GM21381 (cell line): ENCODE results near the gene ZHX3.

ENCODE experiments used
- ATAC-seq: cut with Tn5 transposase; IDR thresholded peaks from one replicate; pipeline ENCODE4 v1.9.1; 2021; ENCODE audit warnings: mild to moderate bottlenecking, moderate library complexity; ENCODE audit not compliant: unreplicated experiment

ZHX3 gene

DNA sequence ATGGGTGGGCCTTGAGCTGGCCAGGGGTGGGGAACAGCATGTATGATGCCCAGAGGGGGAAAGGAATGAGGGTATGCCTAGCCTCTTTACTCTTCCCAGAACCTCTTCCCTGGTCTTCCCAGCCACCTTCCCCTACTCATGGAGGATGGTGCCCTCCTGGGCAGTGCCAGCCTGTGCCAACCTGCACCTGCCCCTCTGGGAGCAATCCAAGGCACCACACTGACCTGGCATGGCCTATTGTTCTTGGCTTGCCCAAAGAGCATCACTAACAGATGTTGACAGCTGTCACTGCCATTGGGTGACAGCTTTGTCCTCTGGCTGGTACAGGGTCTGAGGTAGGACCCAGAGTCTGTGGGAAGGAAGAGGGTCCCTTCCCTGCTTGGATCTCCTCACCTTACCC is 36.0 kb upstream of the ZHX3 start:
- no peak for ATAC-seq

GRCh38 chr20:41352666-41353065 is 35.1 kb upstream of the ZHX3 start:
- ATAC-seq, result no peak

DNA sequence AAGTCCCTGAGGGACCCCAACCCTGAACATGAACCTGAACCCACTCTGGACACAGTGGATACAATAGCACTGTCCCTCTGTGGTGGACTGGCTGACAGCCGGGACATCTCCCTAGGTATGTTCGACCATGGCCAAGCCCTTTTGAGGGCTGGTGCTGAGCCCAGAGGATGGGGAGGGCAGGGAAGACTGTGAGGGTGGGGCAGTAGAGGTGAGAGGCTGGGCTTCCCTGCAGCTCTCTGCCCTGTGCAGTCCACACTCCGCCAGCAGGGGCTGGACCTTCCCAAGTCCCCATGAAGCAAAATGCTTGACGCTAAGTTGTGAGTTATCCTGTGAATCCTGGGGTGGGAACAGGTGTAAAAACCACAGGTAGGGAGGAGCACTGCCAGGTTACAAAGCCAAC is 34.6 kb upstream of the ZHX3 start:
- no peak for ATAC-seq

GRCh38 chr20:41350408-41350962 is 33.0 kb upstream of the ZHX3 start:
- ATAC-seq, result no peak

GRCh38 chr20:41349943-41350342 is 32.4 kb upstream of the ZHX3 start:
- ATAC-seq, result no peak

DNA sequence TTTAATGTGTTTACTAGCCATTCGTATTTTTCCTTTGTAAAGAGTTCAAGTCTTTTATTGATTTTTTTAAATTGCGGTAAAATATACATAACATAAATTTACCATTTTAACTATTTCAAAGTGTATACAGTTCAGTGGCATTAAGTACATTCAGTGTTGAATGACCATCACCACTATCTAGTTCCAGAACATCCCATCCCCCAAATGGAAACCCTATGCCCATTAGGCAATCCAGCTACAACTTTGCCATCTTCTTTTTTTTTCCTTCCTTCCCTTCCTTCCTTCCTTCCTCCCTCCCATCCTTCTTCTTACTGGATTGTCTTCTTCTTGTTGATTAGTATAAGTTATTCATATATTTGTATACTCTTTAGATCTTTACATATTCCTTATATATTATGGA is 31.7 kb upstream of the ZHX3 start:
- no peak for ATAC-seq

DNA sequence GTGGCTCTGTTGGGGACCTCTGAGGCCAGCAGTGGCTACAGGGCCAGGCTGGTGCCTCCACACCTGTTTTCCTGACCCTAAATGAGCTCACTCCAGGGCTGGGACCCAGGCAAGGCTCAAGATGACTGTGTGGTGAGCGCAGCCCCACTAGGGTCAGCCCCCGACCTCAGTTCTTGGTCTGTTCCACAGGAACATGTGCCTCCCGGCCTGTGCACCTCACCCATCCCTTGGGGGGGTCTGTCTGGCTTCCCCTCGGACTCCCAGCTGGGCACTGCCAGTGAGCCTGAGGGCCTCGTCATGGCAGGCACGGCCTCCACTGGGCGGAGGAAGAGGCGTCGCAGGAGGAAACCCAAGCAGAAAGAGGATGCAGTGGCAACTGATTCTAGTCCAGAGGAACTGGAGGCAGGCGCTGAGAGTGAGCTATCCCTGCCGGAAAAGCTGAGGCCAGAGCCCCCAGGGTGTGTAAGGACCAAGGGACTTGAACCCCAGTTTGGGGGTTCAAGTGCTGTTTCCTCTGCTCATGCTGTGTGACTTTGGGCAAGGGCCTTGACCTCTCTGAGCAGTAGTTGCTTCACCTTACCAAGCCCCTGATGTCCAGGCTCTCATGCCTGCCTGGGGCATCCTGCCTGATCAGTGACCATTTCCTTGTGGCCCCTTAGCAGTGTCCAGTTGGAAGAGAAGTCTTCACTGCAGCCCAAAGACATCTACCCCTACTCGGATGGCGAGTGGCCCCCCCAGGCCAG is 31.1 kb upstream of the ZHX3 start:
- no peak for ATAC-seq

DNA sequence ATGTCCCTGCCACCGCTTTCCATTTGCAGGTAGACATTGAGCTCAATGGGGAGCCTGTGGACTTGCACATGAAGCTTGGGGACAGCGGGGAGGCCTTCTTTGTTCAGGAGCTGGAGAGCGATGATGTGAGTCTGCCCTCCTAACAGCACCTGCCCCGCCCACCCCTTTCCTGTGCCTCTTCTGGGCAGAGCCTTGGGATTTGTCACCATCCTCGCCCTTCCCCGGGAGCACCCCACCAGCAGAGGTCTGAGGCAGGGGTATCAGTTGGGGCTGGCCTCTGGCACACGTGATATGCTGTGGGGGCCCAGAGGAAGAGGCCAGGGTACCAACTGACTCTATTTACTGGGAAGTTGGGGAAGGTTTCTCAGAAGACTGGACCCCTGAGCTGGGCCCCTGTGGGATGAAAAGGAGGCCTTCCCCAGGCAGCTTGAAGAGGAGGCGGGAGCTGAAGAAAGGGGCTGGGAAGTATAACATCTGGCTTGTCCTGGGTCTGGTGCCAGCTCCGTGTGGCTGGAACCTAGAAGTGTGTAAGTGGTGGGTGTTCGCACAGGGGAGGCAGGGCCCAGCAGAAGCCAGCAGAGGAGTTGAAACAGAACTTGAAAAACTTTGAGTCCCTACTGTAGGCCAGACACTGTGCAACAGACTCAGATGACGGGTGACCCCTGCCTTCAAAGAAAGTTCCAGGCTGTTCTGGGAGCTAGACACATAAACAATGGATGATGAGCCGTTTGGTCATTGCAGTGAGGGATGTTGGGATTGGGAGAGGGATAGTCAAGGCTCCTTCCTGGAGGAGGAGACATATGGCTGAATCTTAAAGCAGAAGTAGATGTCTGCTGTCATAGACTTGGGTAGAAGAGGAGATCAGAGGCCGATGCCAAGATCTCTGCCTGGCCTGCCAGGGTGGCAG is 30.2 kb upstream of the ZHX3 start:
- ATAC-seq, result no peak

DNA sequence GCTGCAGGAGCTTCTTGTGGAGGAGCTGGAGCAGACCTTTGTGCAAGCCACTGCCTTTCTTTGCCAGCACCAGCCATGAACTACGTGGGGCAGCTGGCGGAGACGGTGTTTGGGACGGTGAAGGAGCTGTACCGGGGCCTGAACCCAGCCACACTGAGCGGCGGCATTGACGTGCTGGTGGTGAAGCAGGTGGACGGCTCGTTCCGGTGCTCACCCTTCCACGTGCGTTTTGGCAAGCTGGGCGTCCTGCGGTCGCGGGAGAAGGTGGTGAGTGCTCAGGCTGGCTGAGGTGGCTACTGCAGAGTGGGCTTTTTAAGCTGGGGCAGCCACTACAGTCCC is 28.2 kb upstream of the ZHX3 start:
- ATAC-seq, result no peak

DNA sequence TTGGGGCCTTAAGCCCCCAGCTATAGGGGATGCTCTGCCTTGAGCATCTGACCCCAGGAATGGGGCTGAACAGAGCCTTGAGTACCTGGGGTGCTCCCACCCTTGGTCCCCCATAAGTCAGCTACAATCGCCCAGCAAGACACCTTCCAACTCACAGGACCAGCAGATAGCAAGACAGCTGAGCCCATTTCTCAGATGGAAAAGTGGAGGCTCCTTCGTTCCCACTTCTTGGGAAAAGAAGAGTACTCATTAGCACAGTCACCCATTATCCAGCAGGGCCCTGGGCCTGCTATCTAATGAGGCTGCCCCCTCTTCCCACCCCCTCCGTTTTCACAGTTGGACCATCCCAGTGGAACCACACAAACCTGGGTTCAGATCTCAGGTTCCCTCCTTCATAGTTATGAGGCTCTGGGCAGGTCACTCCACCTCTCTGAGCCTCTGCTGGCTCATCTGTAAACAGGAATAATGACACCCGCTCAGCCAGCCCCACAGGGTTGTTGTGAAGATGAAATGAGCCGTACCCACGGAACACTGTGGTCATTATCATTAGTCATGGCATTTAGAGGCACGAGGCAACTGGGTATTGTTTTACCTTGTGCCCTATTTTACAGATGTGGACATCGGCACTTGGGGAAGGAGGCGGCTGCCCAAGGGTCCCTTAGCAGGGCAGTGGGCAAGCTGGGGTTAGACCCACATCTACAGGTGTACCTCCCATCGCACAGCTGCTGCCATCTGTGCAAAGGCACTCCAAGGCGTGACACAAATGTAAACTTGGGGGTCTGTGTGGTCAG is 27.6 kb upstream of the ZHX3 start:
- no peak for ATAC-seq

GRCh38 chr20:41344477-41344876 is 26.9 kb upstream of the ZHX3 start:
- no peak for ATAC-seq

DNA sequence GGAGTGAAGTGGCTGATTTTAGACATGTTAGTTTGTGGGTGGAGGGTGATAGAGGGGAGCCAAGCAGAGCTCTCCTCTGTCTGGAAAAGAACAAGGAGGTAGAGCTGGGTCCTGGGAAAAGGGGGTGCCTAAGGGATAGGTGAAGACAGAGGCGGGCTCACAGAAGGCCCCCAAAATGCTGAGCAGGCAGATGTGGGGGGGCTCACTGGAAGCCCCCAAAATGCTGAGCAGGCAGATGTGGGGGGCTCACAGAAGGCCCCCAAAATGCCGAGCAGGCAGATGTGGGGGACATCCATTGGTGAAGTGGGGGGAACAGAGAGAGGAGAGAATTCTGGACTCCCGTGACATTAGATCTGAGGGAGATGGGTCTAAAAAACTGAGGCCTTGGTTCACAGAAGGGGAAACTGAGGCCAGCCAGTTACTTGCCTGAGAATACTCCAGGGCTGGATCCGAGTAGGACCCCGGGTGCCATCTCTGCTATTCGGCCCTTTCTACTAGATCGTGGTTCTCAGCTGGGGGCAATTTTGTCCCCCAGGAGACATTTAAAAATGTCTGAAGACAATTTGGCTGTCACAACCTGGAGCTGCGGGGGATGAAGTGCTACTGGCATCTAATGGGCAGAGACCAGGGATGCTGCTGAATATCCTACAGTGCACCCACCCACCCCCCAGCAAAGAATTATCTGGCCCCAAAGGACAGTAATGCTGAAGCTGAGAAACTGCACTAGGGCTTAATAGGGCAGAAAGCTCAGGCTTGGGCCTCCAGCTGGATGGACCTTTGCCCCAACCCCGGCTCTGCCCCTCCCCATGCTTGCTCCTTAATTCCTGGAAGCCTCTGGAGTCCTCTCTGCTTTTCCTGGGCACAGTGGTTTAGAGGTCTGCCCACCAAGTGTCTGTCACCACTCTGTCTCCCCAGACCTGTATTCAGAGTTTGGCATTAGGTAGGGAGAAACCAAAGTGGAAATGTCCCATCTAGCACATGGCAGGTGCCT is 25.2 kb upstream of the ZHX3 start:
- no peak for ATAC-seq

GRCh38 chr20:41340327-41341055 is 23.0 kb upstream of the ZHX3 start, which contains the start of gene LPIN3:
TSS of gene LPIN3 (plus strand) at chr20:41340821. CDS start at chr20:41345804, 4,983 bp downstream.
- peak; percentile 11 for ATAC-seq

- peak; percentile 83 for ATAC-seq
These were observed 22.4 kb upstream of the ZHX3 start for GRCh38 chr20:41339957-41340326.

GRCh38 chr20:41336711-41337492 is 19.4 kb upstream of the ZHX3 start:
- no peak for ATAC-seq

DNA sequence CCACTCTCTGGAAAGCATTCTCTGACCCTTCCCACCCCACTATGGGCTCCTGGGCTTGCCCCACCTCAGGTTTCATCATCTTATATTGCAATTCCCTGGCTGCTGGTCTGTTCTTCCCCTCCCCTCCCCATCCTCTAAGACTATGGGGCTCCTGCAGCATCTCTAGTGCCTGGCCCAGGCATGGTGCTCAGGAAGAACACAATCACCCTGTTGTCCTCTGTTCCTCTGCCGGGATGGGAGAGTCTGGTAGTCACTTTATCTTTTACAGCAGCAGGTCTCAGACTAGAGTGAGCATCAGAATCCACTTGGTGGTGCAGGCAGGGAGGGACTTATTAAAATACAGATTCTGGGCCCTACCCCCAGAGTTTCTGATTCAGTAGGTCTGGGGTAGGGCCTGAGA is 18.1 kb upstream of the ZHX3 start:
- no peak for ATAC-seq

GRCh38 chr20:41334443-41335421 is 17.2 kb upstream of the ZHX3 start:
- ATAC-seq, result no peak
